ENCODE results near the gene HAGH.

The HAGH gene

DNA sequence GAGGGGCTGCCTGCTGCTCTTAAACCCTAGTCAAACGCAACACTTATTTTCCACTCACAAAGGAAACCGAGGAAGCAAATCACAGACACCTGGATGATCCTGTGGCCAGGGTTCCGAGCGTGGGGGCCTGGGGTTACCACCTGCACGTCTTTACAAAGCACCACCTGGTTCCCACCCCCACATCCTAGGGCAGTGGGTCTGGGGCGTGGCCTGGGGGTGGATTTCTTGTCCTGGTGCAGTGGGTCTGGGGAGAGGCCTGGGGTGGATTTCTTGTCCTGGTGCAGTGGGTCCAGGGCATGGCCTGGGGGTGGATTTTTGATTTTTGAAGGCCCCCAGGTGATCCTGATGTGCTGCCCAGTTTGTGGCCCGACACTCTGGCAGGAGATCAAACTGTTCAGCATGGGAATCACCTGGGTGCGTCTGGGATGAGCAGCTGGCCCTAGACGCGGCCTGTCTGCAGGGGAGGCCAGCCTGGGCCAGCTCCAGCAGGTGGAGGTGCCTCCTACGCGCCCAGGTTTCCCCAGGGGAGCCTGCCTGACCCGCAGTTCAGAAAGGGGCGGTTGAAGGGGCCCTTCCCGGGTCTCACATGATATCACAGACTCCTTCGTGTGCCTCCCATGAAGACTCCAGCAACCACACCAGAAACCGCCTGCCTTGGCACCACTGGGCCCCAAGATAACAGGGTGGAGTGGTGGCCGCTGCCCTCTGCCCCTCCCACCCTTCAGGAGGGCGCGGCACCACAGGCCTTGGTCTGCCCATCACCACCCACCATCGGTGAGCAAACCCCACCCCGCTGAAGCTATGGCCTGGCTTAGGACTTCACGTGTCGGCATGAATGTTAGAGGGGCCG lies 6.3 kb downstream of the HAGH start:
- Histone ChIP-seq H3K27me3 (ENCODE audit: control insufficient read depth, insufficient read depth, low read length) (no peaks in the 10 kb centered on the region), H3K4me3 (ENCODE audit: low read length) (no peak overlapping the region), H3K9me3 (ENCODE audit: control insufficient read depth, insufficient read depth, low read length) (no peaks in the 10 kb centered on the region), H3K27ac (ENCODE audit: low read length) (no peak overlapping the region), H3K4me1 (ENCODE audit: control insufficient read depth, insufficient read depth, low read length) (no peaks in the 10 kb centered on the region), H3K36me3 (ENCODE audit: control insufficient read depth, insufficient read depth, low read length) (peaks cover 17% of the 10 kb centered on the region; the same call in 1 of the 2 replicates)
- DNase-seq (ENCODE audit: low read depth, low spot score): no peak
- no CpG with 5 or more reads among the region's 25 CpGs for WGBS (ENCODE audit: insufficient coverage, insufficient read length)

- no peaks in the 10 kb centered on the region for H3K4me1 ChIP-seq (ENCODE audit: control insufficient read depth, insufficient read depth, low read length)
- peaks cover 17% of the 10 kb centered on the region; the same call in 1 of the 2 replicates for H3K36me3 ChIP-seq (ENCODE audit: control insufficient read depth, insufficient read depth, low read length)
- WGBS (ENCODE audit: insufficient coverage, insufficient read length): no CpG with 5 or more reads among the region's 15 CpGs
- H3K4me3 ChIP-seq (ENCODE audit: low read length): no peak overlapping the region
- no peaks in the 10 kb centered on the region for H3K9me3 ChIP-seq (ENCODE audit: control insufficient read depth, insufficient read depth, low read length)
- no peaks in the 10 kb centered on the region for H3K27me3 ChIP-seq (ENCODE audit: control insufficient read depth, insufficient read depth, low read length)
- no peak overlapping the region for H3K27ac ChIP-seq (ENCODE audit: low read length)
- DNase-seq (ENCODE audit: low read depth, low spot score): no peak
Measured at GRCh38 chr16:1819611-1820010, 7.0 kb downstream of the HAGH start.

DNA sequence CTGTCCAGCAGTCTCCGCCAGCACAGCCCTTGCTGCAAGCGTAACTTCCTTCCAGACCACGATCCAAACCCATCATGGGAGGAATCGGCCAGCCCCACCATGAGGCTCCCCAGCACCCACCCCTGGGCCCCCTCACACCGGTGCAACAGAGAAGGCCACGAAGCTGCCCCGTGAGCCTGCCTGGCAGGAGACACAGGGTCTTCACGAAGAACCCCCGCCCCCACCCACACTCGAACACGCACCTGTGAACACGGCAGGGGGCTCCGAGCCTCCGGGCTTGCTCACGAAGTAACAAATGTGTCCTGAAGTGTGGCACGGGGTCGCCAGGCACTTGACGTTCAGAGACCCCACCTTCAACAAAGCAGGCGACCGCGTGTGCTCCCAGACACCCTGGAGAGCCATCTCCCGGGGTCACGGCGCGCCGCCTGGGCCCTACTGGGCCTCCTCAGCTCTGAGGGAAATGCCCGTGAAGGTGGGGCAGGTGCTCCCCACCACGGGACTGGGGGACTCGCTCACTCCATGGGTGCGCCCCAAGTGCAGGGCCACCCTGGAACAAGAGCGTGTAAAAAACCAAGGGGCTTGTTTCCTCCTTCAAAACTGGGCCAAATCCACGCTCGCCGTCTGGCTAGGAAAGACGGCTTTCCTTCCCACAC lies 7.6 kb downstream of the HAGH start:
- Histone ChIP-seq H3K27me3 (ENCODE audit: control insufficient read depth, insufficient read depth, low read length) (no peaks in the 10 kb centered on the region), H3K27ac (ENCODE audit: low read length) (no peak overlapping the region), H3K9me3 (ENCODE audit: control insufficient read depth, insufficient read depth, low read length) (no peaks in the 10 kb centered on the region), H3K4me3 (ENCODE audit: low read length) (no peak overlapping the region), H3K36me3 (ENCODE audit: control insufficient read depth, insufficient read depth, low read length) (peaks cover 17% of the 10 kb centered on the region; the same call in 1 of the 2 replicates), H3K4me1 (ENCODE audit: control insufficient read depth, insufficient read depth, low read length) (no peaks in the 10 kb centered on the region)
- DNase-seq (ENCODE audit: low read depth, low spot score): no peak
- no CpG with 5 or more reads among the region's 35 CpGs for WGBS (ENCODE audit: insufficient coverage, insufficient read length)

GRCh38 chr16:1818204-1818872 lies 8.3 kb downstream of the HAGH start:
- H3K36me3 ChIP-seq (ENCODE audit: control insufficient read depth, insufficient read depth, low read length): peaks cover 17% of the 10 kb centered on the region; the same call in 1 of the 2 replicates
- H3K4me1 ChIP-seq (ENCODE audit: control insufficient read depth, insufficient read depth, low read length): no peaks in the 10 kb centered on the region
- H3K27me3 ChIP-seq (ENCODE audit: control insufficient read depth, insufficient read depth, low read length): no peaks in the 10 kb centered on the region
- no peak overlapping the region for H3K4me3 ChIP-seq (ENCODE audit: low read length)
- H3K27ac ChIP-seq (ENCODE audit: low read length): no peak overlapping the region
- H3K9me3 ChIP-seq (ENCODE audit: control insufficient read depth, insufficient read depth, low read length): no peaks in the 10 kb centered on the region
- no CpG with 5 or more reads among the region's 27 CpGs for WGBS (ENCODE audit: insufficient coverage, insufficient read length)
- DNase-seq (ENCODE audit: low read depth, low spot score): no peak

DNA sequence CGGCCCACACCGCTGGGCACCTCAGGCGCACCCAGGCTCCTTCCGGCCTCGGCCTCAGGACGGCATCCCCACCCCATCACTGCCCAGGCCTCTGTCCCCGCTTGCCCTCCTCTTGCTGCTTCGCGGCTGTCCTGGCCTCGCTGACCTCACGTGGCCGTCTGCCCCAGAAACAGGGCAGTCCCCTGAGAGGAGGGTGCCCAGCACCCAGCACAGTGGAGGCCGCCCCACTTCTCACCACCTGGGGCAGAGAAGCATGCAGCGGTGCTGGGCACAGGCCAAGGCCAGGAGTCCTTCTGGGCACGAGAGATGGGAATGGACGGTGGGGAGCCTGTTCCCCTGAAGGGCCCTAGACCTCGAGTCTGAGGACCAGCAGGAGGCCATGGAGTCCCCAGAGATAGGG lies 8.9 kb downstream of the HAGH start:
- DNase-seq (ENCODE audit: low read depth, low spot score): no peak
- no peaks in the 10 kb centered on the region for H3K4me1 ChIP-seq (ENCODE audit: control insufficient read depth, insufficient read depth, low read length)
- no CpG with 5 or more reads among the region's 17 CpGs for WGBS (ENCODE audit: insufficient coverage, insufficient read length)
- H3K27ac ChIP-seq (ENCODE audit: low read length): no peak overlapping the region
- H3K36me3 ChIP-seq (ENCODE audit: control insufficient read depth, insufficient read depth, low read length): peaks cover 17% of the 10 kb centered on the region; the same call in 1 of the 2 replicates
- H3K9me3 ChIP-seq (ENCODE audit: control insufficient read depth, insufficient read depth, low read length): no peaks in the 10 kb centered on the region
- no peaks in the 10 kb centered on the region for H3K27me3 ChIP-seq (ENCODE audit: control insufficient read depth, insufficient read depth, low read length)
- H3K4me3 ChIP-seq (ENCODE audit: low read length): no peak overlapping the region

- WGBS (ENCODE audit: insufficient coverage, insufficient read length): no CpG with 5 or more reads among the region's 9 CpGs
- no peak overlapping the region for H3K27ac ChIP-seq (ENCODE audit: low read length)
- H3K27me3 ChIP-seq (ENCODE audit: control insufficient read depth, insufficient read depth, low read length): no peaks in the 10 kb centered on the region
- no peak for DNase-seq (ENCODE audit: low read depth, low spot score)
- no peaks in the 10 kb centered on the region for H3K9me3 ChIP-seq (ENCODE audit: control insufficient read depth, insufficient read depth, low read length)
- H3K36me3 ChIP-seq (ENCODE audit: control insufficient read depth, insufficient read depth, low read length): peaks cover 17% of the 10 kb centered on the region; the same call in 1 of the 2 replicates
- H3K4me1 ChIP-seq (ENCODE audit: control insufficient read depth, insufficient read depth, low read length): no peaks in the 10 kb centered on the region
- no peak overlapping the region for H3K4me3 ChIP-seq (ENCODE audit: low read length)
Measured at GRCh38 chr16:1817276-1817589, 9.4 kb downstream of the HAGH start.

DNA sequence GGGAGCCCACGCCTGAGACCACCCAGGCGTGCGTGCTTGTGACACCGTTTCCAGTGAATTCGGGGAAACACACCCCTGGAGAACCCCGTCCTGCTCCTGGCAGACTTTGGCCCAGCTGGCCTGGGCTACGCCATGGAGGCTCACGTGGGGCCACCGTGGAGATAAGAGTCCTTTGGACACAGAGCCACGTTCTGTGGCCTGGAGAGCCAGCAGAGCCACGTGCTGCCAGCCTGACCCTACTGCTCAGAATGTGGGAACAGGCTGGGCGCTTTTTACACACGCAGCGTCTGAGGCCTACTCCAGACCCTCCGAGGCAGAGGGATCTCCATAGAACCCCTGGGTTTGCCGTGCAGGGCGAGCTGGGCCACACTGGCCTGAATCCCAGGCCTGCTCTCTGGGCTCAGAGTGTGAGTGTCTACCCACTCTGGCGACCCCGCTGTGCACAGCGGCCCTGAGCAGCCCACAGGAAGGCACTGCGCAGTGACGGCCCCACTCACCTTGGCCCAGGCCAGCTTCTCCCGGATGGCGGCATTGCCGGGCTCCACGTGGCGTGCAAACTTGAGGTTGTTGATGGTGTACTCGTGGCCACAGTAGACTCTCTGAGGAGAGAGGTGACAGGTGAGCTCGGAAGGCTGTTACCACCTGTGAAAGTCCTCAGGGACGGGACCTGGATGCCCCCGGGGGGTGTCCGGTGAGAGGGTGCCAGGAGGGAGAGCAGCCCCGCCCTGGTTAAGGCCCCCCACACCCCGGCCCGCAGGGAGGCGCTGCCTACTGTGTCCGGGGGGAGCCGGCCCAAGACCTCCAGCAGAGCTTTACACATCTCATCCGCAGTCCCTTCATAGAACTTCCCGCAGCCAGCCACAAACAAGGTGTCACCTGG lies 10.0 kb downstream of the HAGH start:
- H3K27ac ChIP-seq (ENCODE audit: low read length): no peak overlapping the region
- peaks cover 15% of the 10 kb centered on the region; the same call in 1 of the 2 replicates for H3K36me3 ChIP-seq (ENCODE audit: control insufficient read depth, insufficient read depth, low read length)
- no peaks in the 10 kb centered on the region for H3K9me3 ChIP-seq (ENCODE audit: control insufficient read depth, insufficient read depth, low read length)
- no peaks in the 10 kb centered on the region for H3K27me3 ChIP-seq (ENCODE audit: control insufficient read depth, insufficient read depth, low read length)
- H3K4me1 ChIP-seq (ENCODE audit: control insufficient read depth, insufficient read depth, low read length): no peaks in the 10 kb centered on the region
- H3K4me3 ChIP-seq (ENCODE audit: low read length): no peak overlapping the region
- WGBS (ENCODE audit: insufficient coverage, insufficient read length): no CpG with 5 or more reads among the region's 40 CpGs
- DNase-seq (ENCODE audit: low read depth, low spot score): no peak

GRCh38 chr16:1815461-1815860 lies 11.2 kb downstream of the HAGH start:
- Histone ChIP-seq H3K27me3 (ENCODE audit: control insufficient read depth, insufficient read depth, low read length) (no peaks in the 10 kb centered on the region), H3K9me3 (ENCODE audit: control insufficient read depth, insufficient read depth, low read length) (no peaks in the 10 kb centered on the region), H3K27ac (ENCODE audit: low read length) (no peak overlapping the region), H3K4me3 (ENCODE audit: low read length) (no peak overlapping the region), H3K36me3 (ENCODE audit: control insufficient read depth, insufficient read depth, low read length) (peaks cover 15% of the 10 kb centered on the region; the same call in 1 of the 2 replicates), H3K4me1 (ENCODE audit: control insufficient read depth, insufficient read depth, low read length) (no peaks in the 10 kb centered on the region)
- no CpG with 5 or more reads among the region's 11 CpGs for WGBS (ENCODE audit: insufficient coverage, insufficient read length)
- DNase-seq (ENCODE audit: low read depth, low spot score): no peak

DNA sequence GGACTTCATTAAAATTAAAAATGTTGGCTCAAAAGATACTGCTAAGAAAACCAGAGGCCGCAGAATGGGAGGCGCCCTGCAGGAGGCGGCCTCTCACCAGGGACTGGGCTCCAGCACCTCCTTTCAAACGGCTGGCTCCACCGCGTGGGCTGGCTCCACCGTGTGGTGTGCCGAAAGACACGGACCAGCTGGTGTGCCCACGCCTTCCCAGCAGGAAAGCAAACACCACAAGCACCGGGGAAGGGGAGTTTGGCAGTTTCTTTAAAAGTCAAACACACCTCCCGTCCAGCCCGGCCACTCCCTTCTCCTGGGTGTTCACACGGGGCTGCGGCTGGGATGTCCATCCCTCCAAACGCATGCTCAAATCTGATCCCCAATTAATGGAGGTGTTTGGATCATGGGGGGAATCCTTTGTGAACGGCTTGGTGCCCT lies 13.9 kb downstream of the HAGH start:
- Histone ChIP-seq H3K27me3 (ENCODE audit: control insufficient read depth, insufficient read depth, low read length) (no peaks in the 10 kb centered on the region), H3K4me3 (ENCODE audit: low read length) (no peak overlapping the region), H3K4me1 (ENCODE audit: control insufficient read depth, insufficient read depth, low read length) (no peaks in the 10 kb centered on the region), H3K9me3 (ENCODE audit: control insufficient read depth, insufficient read depth, low read length) (no peaks in the 10 kb centered on the region), H3K36me3 (ENCODE audit: control insufficient read depth, insufficient read depth, low read length) (peaks cover 10% of the 10 kb centered on the region; the same call in 1 of the 2 replicates), H3K27ac (ENCODE audit: low read length) (no peak overlapping the region)
- WGBS (ENCODE audit: insufficient coverage, insufficient read length): no CpG with 5 or more reads among the region's 17 CpGs
- no peak for DNase-seq (ENCODE audit: low read depth, low spot score)

DNA sequence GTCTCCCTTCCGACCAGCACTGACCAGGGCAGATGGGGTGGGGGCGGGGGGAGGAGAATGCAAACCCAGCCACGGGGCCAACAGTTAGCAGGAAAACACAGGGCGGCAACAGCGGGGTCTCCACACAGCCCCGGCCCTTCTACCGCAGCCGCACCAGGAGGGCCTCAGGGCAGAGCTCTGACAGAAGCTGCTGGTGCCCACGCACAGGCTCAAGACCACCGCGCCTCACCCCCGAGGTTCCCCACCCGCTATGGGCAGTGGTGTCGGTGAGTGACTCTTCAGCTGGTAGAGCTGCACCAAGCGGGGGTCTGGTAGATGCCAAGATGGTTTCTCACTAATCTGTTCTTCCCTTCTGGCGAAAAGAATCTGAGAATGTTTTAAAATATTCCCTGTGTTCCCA lies 16.1 kb downstream of the HAGH start:
- Histone ChIP-seq H3K9me3 (ENCODE audit: control insufficient read depth, insufficient read depth, low read length) (no peaks in the 10 kb centered on the region), H3K27ac (ENCODE audit: low read length) (no peak overlapping the region), H3K27me3 (ENCODE audit: control insufficient read depth, insufficient read depth, low read length) (no peaks in the 10 kb centered on the region), H3K36me3 (ENCODE audit: control insufficient read depth, insufficient read depth, low read length) (0 out of 2 replicates have a peak, but pooled peaks cover 2% of the 10 kb centered on the region), H3K4me3 (ENCODE audit: low read length) (no peak overlapping the region), H3K4me1 (ENCODE audit: control insufficient read depth, insufficient read depth, low read length) (no peaks in the 10 kb centered on the region)
- WGBS (ENCODE audit: insufficient coverage, insufficient read length): no CpG with 5 or more reads among the region's 16 CpGs
- DNase-seq (ENCODE audit: low read depth, low spot score): no peak

All from iPS DF 6.9 (cell line).